GM12878 (cell line): ENCODE measurements around the gene TAMALIN. TPM values are rescaled to one million over a fixed set of nuclear protein-coding genes. Genes with fewer than 3 reads are reported as not detected.
A peak's percentile ranks its signal among the peaks of the same experiment; 100 is the strongest.

Experiments used
- ATAC-seq: fragments of 200-7000 bp; cut with Tn5 transposase; 3 replicates; pipeline ENCODE4 v1.9.1; 2020; ENCODE audit warnings: mild to moderate bottlenecking, moderate library complexity
- BruUV-seq: library from RNA; stranded (reverse); fragments of 400-500 nt; replicated peaks from 2 replicates; lab custom pipeline; 2021; lab: Mats Ljungman, UMichigan
- CTCF ChIA-PET: fragments of 300-600 bp; sonication (Branson Sonifier 250); formaldehyde crosslinking; extraction: SDS; loops from one replicate; lab custom pipeline; 2021; ENCODE audit warnings: inconsistent platforms; lab: Yijun Ruan, JAX
- POLR2A ChIA-PET: fragments of 350-600 bp; formaldehyde crosslinking; extraction: SDS; loops from one replicate; lab custom pipeline; 2021; ENCODE audit warnings: inconsistent platforms; lab: Charles Lee
- RAD21 ChIA-PET: fragments of 300-600 bp; sonication (Branson Sonifier 250); formaldehyde crosslinking; loops from one replicate; lab custom pipeline; 2023; ENCODE audit warnings: antibody characterized with exemption; ENCODE audit not compliant: unreplicated experiment; lab: Charles Lee
- SMC1A ChIA-PET: fragments of 300-600 bp; sonication (Branson Sonifier 250); formaldehyde crosslinking; loops from one replicate; lab custom pipeline; 2023; ENCODE audit not compliant: unreplicated experiment, uncharacterized antibody; lab: Charles Lee
- DNase-seq: peaks from one replicate; pipeline ENCODE4 v3.0.0-alpha.2; 2011; ENCODE audit warnings: low read depth, low spot score
- FAIRE-seq: peaks from 3 replicates; lab custom pipeline; 2011; peaks lifted over from hg19 to GRCh38; lab: Jason Lieb, UNC
- H2AFZ ChIP-seq: 2 replicates; pipeline ENCODE4 v1.6.0; 2011; ENCODE audit warnings: low read depth, low read length, control low read depth; ENCODE audit not compliant: control insufficient read depth
- H3K27ac ChIP-seq: 2 replicates; pipeline ENCODE4 v1.5.1; 2011; ENCODE audit warnings: control low read depth; ENCODE audit not compliant: control insufficient read depth, insufficient read depth
- H3K27me3 ChIP-seq, 2 experiments: replicated peaks in 1 of 2; 2 replicates each; pipeline versions ENCODE4 v1.6.0 to v1.6.1; 2011; ENCODE audit warnings: low read length in 1 of 2; ENCODE audit not compliant: control insufficient read depth in 2 of 2, insufficient read depth in 2 of 2
- H3K36me3 ChIP-seq, 2 experiments: 2 replicates each; pipeline ENCODE4 v1.5.1; 2011; ENCODE audit warnings: low read length in 1 of 2; ENCODE audit not compliant: control insufficient read depth in 2 of 2, insufficient read depth in 2 of 2
- H3K4me1 ChIP-seq: 2 replicates; pipeline ENCODE4 v1.6.1; 2011; ENCODE audit warnings: mild to moderate bottlenecking, low read length, moderate library complexity, mixed read lengths; ENCODE audit not compliant: control insufficient read depth, insufficient read depth
- H3K4me2 ChIP-seq: 2 replicates; pipeline ENCODE4 v1.6.0; 2011; ENCODE audit warnings: control low read depth; ENCODE audit not compliant: control insufficient read depth, insufficient read depth
- H3K4me3 ChIP-seq: fragments of 200-600 bp; sonication (generic); 2 replicates; pipeline ENCODE4 v1.5.1; 2016
- H3K79me2 ChIP-seq: 2 replicates; pipeline ENCODE4 v1.6.0; 2011; ENCODE audit warnings: low read length; ENCODE audit not compliant: control insufficient read depth, insufficient read depth
- H3K9ac ChIP-seq: 2 replicates; pipeline ENCODE4 v1.8.0; 2011; ENCODE audit warnings: low read length, control low read depth, mixed read lengths; ENCODE audit not compliant: control insufficient read depth, insufficient read depth
- H3K9me3 ChIP-seq: replicated peaks from 3 replicates; pipeline ENCODE4 v1.5.1; 2011; ENCODE audit warnings: mild to moderate bottlenecking, low read length; ENCODE audit not compliant: control insufficient read depth, insufficient read depth
- H4K20me1 ChIP-seq: 2 replicates; pipeline ENCODE4 v1.6.0; 2011; ENCODE audit not compliant: control insufficient read depth, insufficient read depth
- ELK1 ChIP-seq: IDR thresholded peaks from 2 replicates; pipeline ENCODE4 v1.6.1; 2012; ENCODE audit warnings: low read depth, low read length, improper control_type of control experiment
- MEF2A ChIP-seq: IDR thresholded peaks from 2 replicates; pipeline ENCODE4 v1.6.1; 2011; ENCODE audit warnings: low read depth, mild to moderate bottlenecking, low read length, moderate library complexity; ENCODE audit not compliant: insufficient read depth
- MTA3 ChIP-seq: IDR thresholded peaks from 2 replicates; pipeline ENCODE4 v1.6.1; 2012; ENCODE audit warnings: low read length, inconsistent platforms, borderline replicate concordance
- STAT1 ChIP-seq: fragments of 450-650 bp; conservative IDR thresholded peaks from 2 replicates; pipeline ENCODE4 v1.6.1; 2014; ENCODE audit warnings: antibody characterized with exemption, mild to moderate bottlenecking
- ZNF687 ChIP-seq: fragments of 450-650 bp; IDR thresholded peaks from 2 replicates; pipeline ENCODE4 v1.6.1; 2017; ENCODE audit warnings: mild to moderate bottlenecking, moderate library complexity
- WGBS: methylation state at CpG from one replicate; pipeline ENCODE4 v1.1.6; 2016; ENCODE audit warnings: low lambda C conversion rate; ENCODE audit not compliant: insufficient replicate concordance, insufficient coverage; ENCODE audit errors: missing lambda C conversion rate; 5-methylcytosine and 5-hydroxymethylcytosine counted together
- in situ Hi-C: fragments of 300-500 bp; cut with MboI; formaldehyde crosslinking; loops from 9 replicates; pipeline ENCODE4 v1.14.3; 2018; ENCODE audit warnings: mixed read lengths
- intact Hi-C: fragments of 100-400 bp; cut with micrococcal nuclease; formaldehyde crosslinking; loops from one replicate; pipeline ENCODE4 v1.14.2; 2022; ENCODE audit not compliant: unreplicated experiment
- polyA plus RNA-seq, 11 experiments: library from polyadenylated mRNA; depleted of rRNA in 4 of 11; unstranded in 6 of 11; stranded (reverse) in 5 of 11; fragments of >200 nt; fragmentation: Nextera tagmentation in 4 of 11; fragmentation: Illumina TruSeq in 1 of 11; extraction: Ambion mirVana in 4 of 11; extraction: Trizol in 1 of 11; gene quantifications; 1 replicate in 1 of 11; 2 replicates in 10 of 11; pipeline versions ENCODE4 v1.2.1 to v1.2.3, GENCODE V29; 2011 to 2016; ENCODE audit warnings: inconsistent platforms in 2 of 11, missing spikeins in 2 of 11, low read depth in 1 of 11
- total RNA-seq, 4 experiments: library from RNA; depleted of rRNA in 3 of 4; stranded (reverse); fragments of >200 nt in 3 of 4; fragmentation: Illumina TruSeq in 1 of 4; extraction: Trizol in 1 of 4; gene quantifications; 2 replicates each; pipeline versions ENCODE4 v1.2.1 to v1.2.3, GENCODE V29; 2013 to 2021

Gene TAMALIN
- total and polyA plus RNA-seq, 10 of the 15 experiments (the other 5 are each of a cell fraction or from before 2014, with no cell fraction given) = 0.09 to 0.58 (median 0.19) TPM; not detected in 4

GRCh38 chr12:52004042-52004648 lies 2.6 kb upstream of the TAMALIN start (continued):
- TF ChIP-seq ELK1 (no peak), ZNF687 (no peak), MTA3 (no peak)

- no peaks in the 10 kb centered on the region for H3K36me3 ChIP-seq
- H3K4me2 ChIP-seq = peak overlapping the region; percentile 5; the same call in 1 of the 2 replicates
- FAIRE-seq (peak; percentile 31), ATAC-seq (no peak), DNase-seq (no peak)
- ChIA-PET POLR2A (interaction anchor here (0.9 to 1.4 kb wide), 3 partner anchors 15 to 17 kb away, joined by 3 to 4 read pairs (median 3); no protein-coding TSS in a partner anchor), RAD21 (interaction anchor here (0.6 to 6.1 kb wide), 3 partner anchors 13 to 787 kb away, joined by 3 to 131 read pairs (median 8); partner anchors contain the start of gene POU6F1), CTCF (interaction anchor here (1.9 to 11.3 kb wide), 4 partner anchors 17 to 118 kb away, joined by 5 to 412 read pairs (median 8); no protein-coding TSS in a partner anchor), SMC1A (interaction anchor here (1.3 to 4.6 kb wide), 3 partner anchors 15 to 117 kb away, joined by 3 to 92 read pairs (median 36); no protein-coding TSS in a partner anchor)
- H3K27ac ChIP-seq = no peak overlapping the region
- intact Hi-C loops = no loop called here
- 0 out of 2 replicates have a peak, but pooled peaks have one; percentile 29 for TF ChIP-seq STAT1
- no peak for TF ChIP-seq MEF2A
- in situ Hi-C loops = no loop called here
- peaks cover 9 to 21% of the 10 kb centered on the region in 2 experiments; a peak in 3 of 4 replicates for H3K27me3 ChIP-seq
- WGBS = 36% methylated on average over 10 of the region's 10 CpGs
- no peak overlapping the region for H2AFZ ChIP-seq
- no TSS peak for BruUV-seq
- H3K4me3 ChIP-seq = no peak overlapping the region
- H3K9me3 ChIP-seq = no peaks in the 10 kb centered on the region
- H3K79me2 ChIP-seq = no peaks in the 10 kb centered on the region
- H3K4me1 ChIP-seq = peaks cover 11% of the 10 kb centered on the region
- no peaks in the 10 kb centered on the region for H4K20me1 ChIP-seq
- no peak overlapping the region for H3K9ac ChIP-seq
Observed at GRCh38 chr12:52005218-52005902, 1.4 kb upstream of the TAMALIN start.
